Measurements from ENCODE around the gene DCUN1D5. TPM values are rescaled to one million over a fixed set of nuclear protein-coding genes. Genes with fewer than 3 reads are reported as not detected.

Gene DCUN1D5
- total RNA-seq, 4 donors from 2014 or later, result 1.8 to 54.1 (median 22.4) TPM

- H3K27me3 ChIP-seq, result no peaks in the 10 kb centered on the region
- H3K4me3 ChIP-seq, result peak overlapping the region; percentile 51 to 57
- H3K9me3 ChIP-seq, result no peaks in the 10 kb centered on the region
- no peaks in the 10 kb centered on the region for H3K36me3 ChIP-seq
- no peak for DNase-seq
- no peak for TF ChIP-seq POLR2A (IDR thresholded peaks at IDR 0.05)
- peak in 1 of 4 experiments; percentile 15 for TF ChIP-seq CTCF (IDR thresholded peaks at IDR 0.05)
- peak overlapping the region in 1 of 2 donors; percentile 78 for H3K27ac ChIP-seq
- no peaks in the 10 kb centered on the region for H3K4me1 ChIP-seq
- intact Hi-C loops (cut with DNase I; ENCODE audit: low total_unique reads), result no loop called here
These were observed 18.4 kb upstream of the DCUN1D5 start for GRCh38 chr11:103110391-103110790.

- Histone ChIP-seq H3K9me3 (no peaks in the 10 kb centered on the region), H3K36me3 (no peaks in the 10 kb centered on the region), H3K27ac (peak overlapping the region; percentile 70 to 78), H3K4me3 (peak overlapping the region; percentile 51 to 57), H3K27me3 (no peaks in the 10 kb centered on the region), H3K4me1 (no peaks in the 10 kb centered on the region)
- DNase-seq, result peak; percentile 15 to 16
- intact Hi-C loops (cut with DNase I; ENCODE audit: low total_unique reads), result no loop called here
- TF ChIP-seq POLR2A (IDR thresholded peaks at IDR 0.05) (no peak), CTCF (IDR thresholded peaks at IDR 0.05) (no peak)
These were observed 17.9 kb upstream of the DCUN1D5 start for GRCh38 chr11:103109818-103110388.

GRCh38 chr11:103108933-103109817 lies 17.2 kb upstream of the DCUN1D5 start, which contains the start of gene DYNC2H1:
TSS of gene DYNC2H1 (plus strand) at chr11:103109426. CDS start at chr11:103109575, 149 bp downstream.
- DNase-seq, result peak; percentile 79 to 88
- Histone ChIP-seq H3K4me1 (no peaks in the 10 kb centered on the region), H3K36me3 (no peaks in the 10 kb centered on the region), H3K27ac (peak within 1 kb of the TSS; percentile 70 to 78), H3K27me3 (no peaks in the 10 kb centered on the region), H3K9me3 (no peaks in the 10 kb centered on the region), H3K4me3 (peak within 1 kb of the TSS; percentile 51 to 57)
- peak in 1 of 2 donors; percentile 46 for TF ChIP-seq POLR2A (IDR thresholded peaks at IDR 0.05)
- TF ChIP-seq CTCF (IDR thresholded peaks at IDR 0.05), result peak in 3 of 4 experiments; percentile 26 to 64 (median 34)
- intact Hi-C loops (cut with DNase I; ENCODE audit: low total_unique reads), result no loop called here

- Histone ChIP-seq H3K27me3 (peaks cover 0 to 8% of the 10 kb centered on the region in 2 donors), H3K36me3 (no peaks in the 10 kb centered on the region), H3K9me3 (no peaks in the 10 kb centered on the region), H3K4me3 (no peak overlapping the region), H3K4me1 (no peaks in the 10 kb centered on the region), H3K27ac (no peak overlapping the region)
- TF ChIP-seq POLR2A (IDR thresholded peaks at IDR 0.05) (no peak), CTCF (IDR thresholded peaks at IDR 0.05) (no peak)
- no peak for DNase-seq
- intact Hi-C loops (cut with DNase I; ENCODE audit: low total_unique reads), result no loop called here
These were observed 5.3 kb upstream of the DCUN1D5 start for GRCh38 chr11:103097279-103097678.
